SK-N-MC (cell line): ENCODE data around the gene YOD1.

Experiments
- DNase-seq: peaks from one replicate; pipeline ENCODE4 v3.0.0-alpha.2; 2011; ENCODE audit warnings: low read depth, low spot score
- H3K27ac ChIP-seq: fragments of 200-600 bp; sonication (generic); 2 replicates; pipeline ENCODE4 v1.5.1; 2016; ENCODE audit warnings: mixed run types
- H3K36me3 ChIP-seq: fragments of 200-600 bp; sonication (generic); 2 replicates; pipeline ENCODE4 v1.6.1; 2017; ENCODE audit warnings: antibody characterized with exemption, low read length, mixed read lengths; ENCODE audit not compliant: insufficient read depth
- H3K4me3 ChIP-seq: fragments of 200-600 bp; sonication (generic); 2 replicates; pipeline ENCODE4 v1.5.1; 2016
- H3K9ac ChIP-seq: fragments of 200-600 bp; sonication (generic); 2 replicates; pipeline ENCODE4 v1.8.0; 2017; ENCODE audit warnings: mixed run types, mixed read lengths; ENCODE audit not compliant: insufficient read length
- H3K9me3 ChIP-seq: fragments of 200-600 bp; sonication (generic); 2 replicates; pipeline ENCODE4 v1.6.1; 2017; ENCODE audit warnings: low read depth, mild to moderate bottlenecking, antibody characterized with exemption, low read length, moderate library complexity, mixed read lengths
- EZH2 ChIP-seq: fragments of 200-600 bp; sonication (generic); IDR thresholded peaks from one replicate; pipeline ENCODE4 v1.6.1; 2017; ENCODE audit warnings: antibody characterized with exemption
- FOXP2 ChIP-seq: optimal IDR thresholded peaks from 2 replicates; pipeline ENCODE3; 2011; ENCODE audit warnings: mild to moderate bottlenecking, moderate library complexity; ENCODE audit not compliant: insufficient read depth; ENCODE audit errors: extremely low read length, control extremely low read depth
- POLR2AphosphoS5 ChIP-seq: IDR thresholded peaks from 2 replicates; pipeline ENCODE4 v1.6.1; 2012; ENCODE audit warnings: mild to moderate bottlenecking, low read depth, low read length, borderline replicate concordance

YOD1 gene

GRCh38 chr1:207051191-207051943 lies at the start of gene YOD1:
YOD1 (minus strand) TSS chr1:207051208; CDS start chr1:207051030, 178 bp downstream.
- peak within 1 kb of the TSS; percentile 91 for H3K4me3 ChIP-seq
- no peaks in the 10 kb centered on the region for H3K9me3 ChIP-seq
- TF ChIP-seq EZH2 (no peak), FOXP2 (no peak), POLR2AphosphoS5 (no peak)
- peak within 1 kb of the TSS; percentile 78 for H3K27ac ChIP-seq
- no peak for DNase-seq
- H3K36me3 ChIP-seq, result peaks cover 32% of the 10 kb centered on the region
- H3K9ac ChIP-seq, result peak within 1 kb of the TSS; percentile 91

- Histone ChIP-seq H3K9me3 (no peaks in the 10 kb centered on the region), H3K36me3 (no peaks in the 10 kb centered on the region), H3K27ac (no peak overlapping the region), H3K4me3 (no peak overlapping the region), H3K9ac (no peak overlapping the region)
- TF ChIP-seq EZH2 (no peak), POLR2AphosphoS5 (no peak), FOXP2 (no peak)
- no peak for DNase-seq
Measured at GRCh38 chr1:207097871-207098324, 46.9 kb upstream of the YOD1 start.

- H3K9me3 ChIP-seq, result no peaks in the 10 kb centered on the region
- H3K9ac ChIP-seq, result no peak overlapping the region
- no peaks in the 10 kb centered on the region for H3K36me3 ChIP-seq
- DNase-seq, result no peak
- H3K27ac ChIP-seq, result no peak overlapping the region
- no peak overlapping the region for H3K4me3 ChIP-seq
- TF ChIP-seq POLR2AphosphoS5 (no peak), EZH2 (no peak), FOXP2 (no peak)
Measured at GRCh38 chr1:207093944-207094343, 42.9 kb upstream of the YOD1 start.

- no peak for TF ChIP-seq EZH2
- no peak for TF ChIP-seq FOXP2
- TF ChIP-seq POLR2AphosphoS5, result no peak
- no peak for DNase-seq
- H3K9ac ChIP-seq, result no peak overlapping the region
- no peak overlapping the region for H3K27ac ChIP-seq
- no peak overlapping the region for H3K4me3 ChIP-seq
- H3K36me3 ChIP-seq, result no peaks in the 10 kb centered on the region
- H3K9me3 ChIP-seq, result no peaks in the 10 kb centered on the region
Measured at GRCh38 chr1:207091200-207091908, 40.3 kb upstream of the YOD1 start.

DNA sequence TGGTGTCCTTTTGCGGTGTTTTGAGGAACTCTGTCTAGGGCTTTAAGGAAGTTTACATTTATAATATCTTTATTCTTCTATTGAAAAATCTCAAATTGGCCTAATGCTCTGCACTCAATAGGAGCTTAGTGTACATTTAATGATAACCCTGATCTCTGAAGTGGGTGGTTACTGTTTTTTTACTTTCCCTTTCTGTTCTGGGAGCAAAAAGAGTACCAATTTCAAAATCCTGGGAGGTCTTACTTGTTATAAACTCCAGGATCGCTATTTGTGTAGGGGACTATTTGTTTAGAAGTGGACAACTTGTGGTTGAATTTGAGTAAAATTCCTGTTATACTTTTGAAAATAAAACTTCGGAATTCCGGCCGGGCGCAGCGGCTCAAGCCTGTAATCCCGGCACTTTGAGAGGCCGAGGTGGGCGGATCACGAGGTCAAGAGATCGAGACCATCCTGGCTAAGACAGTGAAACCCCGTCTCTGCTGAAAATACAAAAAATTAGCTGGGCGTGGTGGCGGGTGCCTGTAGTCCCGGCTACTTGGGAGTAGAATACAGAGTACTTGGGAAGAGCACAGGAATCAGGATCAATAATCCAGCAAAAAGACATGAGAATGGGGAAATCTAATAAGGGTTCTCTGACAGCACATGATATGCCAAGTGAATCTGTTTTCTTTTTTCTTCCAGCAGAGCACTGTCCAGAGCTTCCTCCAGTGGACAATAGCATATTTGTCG lies 38.8 kb upstream of the YOD1 start:
- Histone ChIP-seq H3K27ac (no peak overlapping the region), H3K4me3 (no peak overlapping the region), H3K9ac (no peak overlapping the region), H3K36me3 (no peaks in the 10 kb centered on the region), H3K9me3 (no peaks in the 10 kb centered on the region)
- DNase-seq, result no peak
- TF ChIP-seq EZH2 (no peak), POLR2AphosphoS5 (no peak), FOXP2 (no peak)

DNA sequence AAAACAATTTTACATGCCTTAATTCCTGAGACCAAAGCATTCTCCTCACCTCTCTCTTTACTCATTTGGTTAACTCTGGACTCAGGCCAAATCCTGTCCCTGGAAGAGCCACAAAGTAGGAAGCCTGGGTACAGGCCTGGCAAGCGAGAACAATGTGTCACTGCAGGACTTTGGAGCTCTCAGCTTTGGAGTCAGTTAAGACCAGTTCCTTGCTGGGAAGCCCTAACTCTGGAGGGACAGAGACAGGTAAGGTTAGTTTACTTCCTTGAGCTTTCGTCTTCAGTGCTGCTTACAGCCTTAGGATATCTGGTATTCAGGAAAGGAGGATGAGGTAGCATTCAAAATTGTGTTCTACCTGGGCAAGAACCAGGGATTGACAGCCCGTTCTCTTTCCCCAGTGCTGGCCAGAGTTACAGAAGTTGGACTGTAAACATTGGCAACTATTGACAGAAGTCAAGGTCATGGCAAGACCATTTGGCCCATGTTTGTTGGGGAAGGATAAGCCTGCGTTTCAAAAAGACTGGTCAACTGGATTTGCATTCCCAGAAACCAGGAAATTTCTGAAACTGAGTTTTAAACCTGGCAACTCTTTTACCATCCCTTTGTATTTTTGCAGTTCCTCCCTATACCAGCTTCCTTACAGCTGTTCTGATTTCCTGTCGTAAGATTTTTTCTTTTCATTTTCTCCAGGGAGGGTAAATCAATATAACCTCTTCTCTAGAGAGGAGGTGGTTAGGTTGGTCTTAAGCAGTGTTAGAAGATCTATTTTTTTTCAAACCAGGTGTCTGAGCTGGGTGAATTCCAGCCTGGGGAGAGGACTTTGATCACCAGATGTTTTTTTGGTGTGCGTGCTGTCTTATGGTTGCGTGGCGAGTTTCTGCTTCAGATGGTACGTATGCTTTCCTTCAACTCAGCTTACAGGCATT lies 38.0 kb upstream of the YOD1 start, which contains the start of gene C4BPB:
Gene C4BPB (plus strand): TSS at position 160 of the 926 bp plus-strand sequence. CDS start 672 bp downstream, at position 832.
- no peaks in the 10 kb centered on the region for H3K36me3 ChIP-seq
- H3K4me3 ChIP-seq, result no peak within 1 kb of the TSS
- no peaks in the 10 kb centered on the region for H3K9me3 ChIP-seq
- no peak within 1 kb of the TSS for H3K9ac ChIP-seq
- DNase-seq, result no peak
- no peak for TF ChIP-seq EZH2
- TF ChIP-seq FOXP2, result no peak
- no peak for TF ChIP-seq POLR2AphosphoS5
- no peak within 1 kb of the TSS for H3K27ac ChIP-seq

DNA sequence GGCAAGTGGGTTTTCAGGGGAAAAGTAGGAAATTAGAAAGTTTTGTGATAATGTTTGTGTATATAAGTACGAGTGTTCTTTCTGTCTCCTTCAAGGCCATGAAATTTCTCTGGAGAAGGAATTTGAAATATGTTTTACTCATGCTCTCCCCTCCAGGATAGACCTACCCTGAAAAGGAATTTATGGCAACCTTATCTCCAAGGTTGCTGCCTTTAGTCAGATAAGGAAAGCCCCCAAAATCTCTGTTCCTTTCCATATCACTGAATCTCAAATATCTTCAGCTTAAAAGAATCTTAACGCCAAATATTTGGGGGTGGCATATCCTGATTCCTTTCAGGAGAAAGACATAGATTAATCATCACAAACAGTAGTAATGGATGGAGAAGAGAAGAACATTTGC lies 37.2 kb upstream of the YOD1 start:
- H3K9me3 ChIP-seq, result no peaks in the 10 kb centered on the region
- DNase-seq, result no peak
- no peak overlapping the region for H3K4me3 ChIP-seq
- H3K36me3 ChIP-seq, result no peaks in the 10 kb centered on the region
- TF ChIP-seq POLR2AphosphoS5 (no peak), EZH2 (no peak), FOXP2 (no peak)
- H3K27ac ChIP-seq, result no peak overlapping the region
- H3K9ac ChIP-seq, result no peak overlapping the region

GRCh38 chr1:207085887-207086286 lies 34.9 kb upstream of the YOD1 start:
- TF ChIP-seq FOXP2, result no peak
- no peak for TF ChIP-seq EZH2
- TF ChIP-seq POLR2AphosphoS5, result no peak
- no peaks in the 10 kb centered on the region for H3K36me3 ChIP-seq
- H3K27ac ChIP-seq, result no peak overlapping the region
- no peak for DNase-seq
- no peak overlapping the region for H3K4me3 ChIP-seq
- no peaks in the 10 kb centered on the region for H3K9me3 ChIP-seq
- H3K9ac ChIP-seq, result no peak overlapping the region
